ENCODE results near the gene SH3D19. TPM values are rescaled to one million over a fixed set of nuclear protein-coding genes. Genes with fewer than 3 reads are reported as not detected.
"Not testable (repeated sequence)": the region's sequence is repeated elsewhere in the genome, so short reads cannot be mapped to it uniquely, and the experiment has no call there.

Gene SH3D19
- total RNA-seq, 1 donor from 2014 or later, result 32.0 TPM

DNA sequence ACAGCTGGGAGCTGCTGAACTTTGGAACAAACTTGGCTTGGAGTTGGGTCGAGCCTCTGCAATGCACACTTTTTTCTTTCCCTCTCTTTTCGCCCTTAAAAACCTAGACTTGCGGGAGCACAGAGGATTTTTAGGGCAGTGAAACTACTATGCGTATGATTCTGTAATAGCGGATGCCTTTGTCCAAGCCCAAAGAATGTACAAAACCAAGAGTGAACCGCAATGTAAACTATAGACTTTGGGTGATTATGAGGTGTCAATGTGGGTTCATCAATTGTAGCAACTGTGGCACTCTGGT is 493 bp upstream of the SH3D19 start:
- no peak for DNase-seq (ENCODE audit: low spot score)
- TF ChIP-seq, protein P1, sequence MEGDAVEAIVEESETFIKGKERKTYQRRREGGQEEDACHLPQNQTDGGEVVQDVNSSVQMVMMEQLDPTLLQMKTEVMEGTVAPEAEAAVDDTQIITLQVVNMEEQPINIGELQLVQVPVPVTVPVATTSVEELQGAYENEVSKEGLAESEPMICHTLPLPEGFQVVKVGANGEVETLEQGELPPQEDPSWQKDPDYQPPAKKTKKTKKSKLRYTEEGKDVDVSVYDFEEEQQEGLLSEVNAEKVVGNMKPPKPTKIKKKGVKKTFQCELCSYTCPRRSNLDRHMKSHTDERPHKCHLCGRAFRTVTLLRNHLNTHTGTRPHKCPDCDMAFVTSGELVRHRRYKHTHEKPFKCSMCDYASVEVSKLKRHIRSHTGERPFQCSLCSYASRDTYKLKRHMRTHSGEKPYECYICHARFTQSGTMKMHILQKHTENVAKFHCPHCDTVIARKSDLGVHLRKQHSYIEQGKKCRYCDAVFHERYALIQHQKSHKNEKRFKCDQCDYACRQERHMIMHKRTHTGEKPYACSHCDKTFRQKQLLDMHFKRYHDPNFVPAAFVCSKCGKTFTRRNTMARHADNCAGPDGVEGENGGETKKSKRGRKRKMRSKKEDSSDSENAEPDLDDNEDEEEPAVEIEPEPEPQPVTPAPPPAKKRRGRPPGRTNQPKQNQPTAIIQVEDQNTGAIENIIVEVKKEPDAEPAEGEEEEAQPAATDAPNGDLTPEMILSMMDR (IDR thresholded peaks at IDR 0.05), result no peak
- Mint-ChIP-seq H3K36me3 (ENCODE audit: low read depth) (no peaks in the 10 kb centered on the region), H3K27me3 (ENCODE audit: low read depth) (no peaks in the 10 kb centered on the region), H3K27ac (ENCODE audit: unreplicated experiment) (peak overlapping the region; percentile 96), H3K4me1 (ENCODE audit: low read depth) (peaks cover 43% of the 10 kb centered on the region), H3K9me3 (ENCODE audit: low read depth) (no peaks in the 10 kb centered on the region), H3K4me3 (ENCODE audit: unreplicated experiment) (peak overlapping the region; percentile 97)

DNA sequence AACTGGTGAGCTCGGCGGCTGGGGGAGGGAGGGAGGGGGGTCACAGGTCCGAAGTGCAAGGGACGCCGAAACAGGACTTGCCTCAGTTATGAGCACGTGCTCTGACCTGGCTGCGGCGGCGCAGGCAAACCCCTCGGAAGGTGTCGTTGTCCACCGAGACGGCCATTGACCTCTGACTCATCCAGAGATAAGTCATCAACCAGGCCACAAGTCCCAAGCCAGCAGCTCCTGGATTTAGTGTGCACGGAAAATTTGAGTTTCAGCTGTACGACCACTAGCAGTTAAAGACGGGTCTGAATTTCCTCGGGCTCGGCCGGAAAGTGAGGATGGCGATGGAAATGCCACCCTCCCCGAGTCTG is 674 bp downstream of the SH3D19 start:
- H3K27me3 Mint-ChIP-seq (ENCODE audit: low read depth), result no peaks in the 10 kb centered on the region
- H3K4me1 Mint-ChIP-seq (ENCODE audit: low read depth), result peaks cover 49% of the 10 kb centered on the region
- H3K36me3 Mint-ChIP-seq (ENCODE audit: low read depth), result no peaks in the 10 kb centered on the region
- DNase-seq (ENCODE audit: low spot score), result no peak
- TF ChIP-seq, protein P1 (IDR thresholded peaks at IDR 0.05), result peak; percentile 11
- peak overlapping the region; percentile 71 for H3K4me3 Mint-ChIP-seq (ENCODE audit: unreplicated experiment)
- H3K9me3 Mint-ChIP-seq (ENCODE audit: low read depth), result no peaks in the 10 kb centered on the region
- peak overlapping the region; percentile 92 for H3K27ac Mint-ChIP-seq (ENCODE audit: unreplicated experiment)

DNA sequence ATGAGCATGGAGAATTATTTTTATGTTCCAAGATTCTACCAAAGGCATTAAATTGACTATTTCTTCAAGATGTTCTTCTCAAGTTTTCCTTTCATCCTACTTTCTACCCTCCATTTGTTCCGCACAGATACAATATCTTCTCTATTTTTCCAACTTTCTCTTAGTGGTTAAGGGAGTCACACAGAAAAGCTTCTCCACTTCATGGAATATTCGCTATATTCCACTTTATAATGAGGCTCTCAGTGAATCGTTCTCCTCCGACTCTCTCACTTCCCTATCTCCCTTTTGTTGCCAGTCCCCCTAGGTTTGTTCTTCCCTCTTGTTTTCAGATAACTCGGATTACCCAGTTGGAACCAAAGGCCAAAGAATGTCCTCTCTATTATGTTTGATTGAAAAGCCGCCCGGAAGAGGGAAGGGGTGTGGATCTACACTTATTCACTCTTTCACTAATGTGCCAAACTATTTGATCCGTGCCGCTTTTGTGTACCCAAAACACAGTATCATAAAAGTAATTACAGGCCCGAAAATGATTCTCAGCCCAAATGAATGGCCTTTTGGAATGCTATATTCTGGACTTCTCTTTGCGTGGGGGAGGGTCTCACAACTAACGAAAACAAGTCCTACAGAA is 1.2 kb downstream of the SH3D19 start:
- Mint-ChIP-seq H3K4me1 (ENCODE audit: low read depth) (peaks cover 49% of the 10 kb centered on the region), H3K9me3 (ENCODE audit: low read depth) (no peaks in the 10 kb centered on the region), H3K27ac (ENCODE audit: unreplicated experiment) (peak overlapping the region; percentile 92), H3K27me3 (ENCODE audit: low read depth) (no peaks in the 10 kb centered on the region), H3K4me3 (ENCODE audit: unreplicated experiment) (peak overlapping the region; percentile 71), H3K36me3 (ENCODE audit: low read depth) (no peaks in the 10 kb centered on the region)
- TF ChIP-seq, protein P1 (IDR thresholded peaks at IDR 0.05), result no peak
- no peak for DNase-seq (ENCODE audit: low spot score)

DNA sequence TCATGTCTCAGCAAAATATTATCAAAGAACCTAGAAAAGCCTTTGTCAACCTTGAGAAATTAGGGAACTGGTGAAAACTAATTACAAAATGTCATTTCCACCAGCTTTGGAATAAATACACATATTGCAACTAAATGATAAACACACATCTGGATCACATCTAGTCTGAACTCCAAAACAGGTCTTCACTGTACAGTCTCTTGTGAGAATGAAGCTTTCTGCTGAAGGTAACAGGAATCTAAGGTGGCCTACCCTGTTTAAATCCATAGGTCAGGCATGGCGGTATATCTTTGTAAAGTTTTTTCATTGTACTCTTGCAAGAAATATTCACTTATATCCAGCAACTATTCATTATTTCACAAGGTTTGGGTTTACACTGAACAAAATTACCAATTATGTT is 1.7 kb downstream of the SH3D19 start:
- Mint-ChIP-seq H3K27me3 (ENCODE audit: low read depth) (no peaks in the 10 kb centered on the region), H3K9me3 (ENCODE audit: low read depth) (no peaks in the 10 kb centered on the region), H3K27ac (ENCODE audit: unreplicated experiment) (peak overlapping the region; percentile 57), H3K4me3 (ENCODE audit: unreplicated experiment) (peak overlapping the region; percentile 71), H3K4me1 (ENCODE audit: low read depth) (peaks cover 49% of the 10 kb centered on the region), H3K36me3 (ENCODE audit: low read depth) (no peaks in the 10 kb centered on the region)
- TF ChIP-seq, protein P1 (IDR thresholded peaks at IDR 0.05), result no peak
- no peak for DNase-seq (ENCODE audit: low spot score)

DNA sequence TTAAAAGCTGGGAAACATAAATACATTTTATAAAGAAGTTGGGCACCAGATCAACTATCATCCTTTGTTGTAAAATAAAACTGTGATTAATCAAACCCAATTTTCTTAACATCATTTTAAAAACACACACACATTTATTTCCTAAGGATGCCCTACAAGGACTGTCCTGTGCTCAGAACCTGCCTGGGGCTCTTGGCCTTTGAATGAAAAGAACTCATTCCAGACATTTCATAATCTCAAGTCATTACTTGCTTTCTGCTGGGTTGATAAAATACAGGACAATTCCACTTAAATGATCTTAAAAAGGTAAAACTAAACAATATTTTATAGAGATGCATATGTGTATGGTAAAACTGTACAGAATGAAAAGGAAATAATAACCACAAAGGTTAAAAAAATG is 2.8 kb downstream of the SH3D19 start:
- H3K4me1 Mint-ChIP-seq (ENCODE audit: low read depth), result peaks cover 49% of the 10 kb centered on the region
- no peaks in the 10 kb centered on the region for H3K36me3 Mint-ChIP-seq (ENCODE audit: low read depth)
- peak overlapping the region; percentile 81 for H3K27ac Mint-ChIP-seq (ENCODE audit: unreplicated experiment)
- DNase-seq (ENCODE audit: low spot score), result no peak
- H3K4me3 Mint-ChIP-seq (ENCODE audit: unreplicated experiment), result no peak overlapping the region
- no peaks in the 10 kb centered on the region for H3K27me3 Mint-ChIP-seq (ENCODE audit: low read depth)
- TF ChIP-seq, protein P1 (IDR thresholded peaks at IDR 0.05), result no peak
- H3K9me3 Mint-ChIP-seq (ENCODE audit: low read depth), result no peaks in the 10 kb centered on the region

DNA sequence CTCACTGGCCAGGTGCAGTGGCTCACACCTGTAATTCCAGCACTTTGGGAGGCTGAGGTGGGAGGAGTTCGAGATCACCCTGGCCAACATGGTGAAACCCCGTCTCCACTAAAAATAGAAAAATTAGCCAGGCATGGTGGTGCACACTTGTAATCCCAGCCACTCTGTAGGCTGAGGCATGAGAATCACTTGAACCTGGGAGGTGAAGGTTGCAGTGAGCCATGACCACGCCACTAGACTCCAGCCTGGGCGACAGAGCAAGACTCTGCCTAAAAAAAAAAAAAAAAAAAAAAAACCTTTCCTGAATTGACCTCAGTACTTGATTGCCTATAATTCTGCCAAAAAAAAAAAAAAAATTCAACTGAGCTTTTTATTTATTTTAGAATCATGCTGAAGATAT is 3.2 kb downstream of the SH3D19 start:
- not testable (repeated sequence) for H3K36me3 Mint-ChIP-seq (ENCODE audit: low read depth); H3K9me3 Mint-ChIP-seq (ENCODE audit: low read depth); H3K27me3 Mint-ChIP-seq (ENCODE audit: low read depth); DNase-seq (ENCODE audit: low spot score); H3K4me3 Mint-ChIP-seq (ENCODE audit: unreplicated experiment)
- peaks cover 52% of the 10 kb centered on the region for H3K4me1 Mint-ChIP-seq (ENCODE audit: low read depth)
- H3K27ac Mint-ChIP-seq (ENCODE audit: unreplicated experiment), result peak overlapping the region; percentile 81
